HG02885 (cell line): ENCODE measurements around the gene TMOD2.

Experiments used
- ATAC-seq: cut with Tn5 transposase; IDR thresholded peaks from one replicate; pipeline ENCODE4 v1.9.1; 2021; ENCODE audit warnings: mild to moderate bottlenecking; ENCODE audit not compliant: unreplicated experiment, poor library complexity

TMOD2 gene

GRCh38 chr15:51750792-51751696, at the start of gene TMOD2:
Gene TMOD2 (plus strand): TSS chr15:51751597. CDS start chr15:51766442, 14,845 bp downstream.
- peak; percentile 82 for ATAC-seq

- no peak for ATAC-seq
Observed at GRCh38 chr15:51702710-51703109, 48.7 kb upstream of the TMOD2 start.

GRCh38 chr15:51706291-51706690, 45.1 kb upstream of the TMOD2 start:
- ATAC-seq = no peak

- ATAC-seq = no peak
Observed at GRCh38 chr15:51706926-51707608, 44.3 kb upstream of the TMOD2 start.

GRCh38 chr15:51708013-51708412, 43.4 kb upstream of the TMOD2 start:
- no peak for ATAC-seq

DNA sequence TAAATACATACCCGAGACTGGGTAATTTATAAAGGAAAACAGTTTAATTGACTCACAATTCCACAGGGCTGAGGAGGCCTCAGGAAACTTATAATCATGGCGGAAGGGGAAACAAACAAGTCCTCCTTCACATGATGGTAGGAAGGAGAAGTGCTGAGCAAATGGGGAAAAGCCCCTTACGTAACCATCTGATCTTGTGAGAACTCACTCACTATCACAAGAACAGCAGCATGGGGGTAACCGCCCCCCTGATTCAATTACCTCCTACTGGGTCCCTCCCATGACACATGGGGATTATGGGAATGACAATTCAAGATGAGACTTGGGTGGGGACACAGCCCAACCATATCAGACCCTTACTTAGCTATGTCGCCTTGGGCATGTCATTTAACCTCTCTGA, 42.4 kb upstream of the TMOD2 start:
- ATAC-seq = no peak

- ATAC-seq = no peak
Observed at GRCh38 chr15:51714162-51714561, 37.2 kb upstream of the TMOD2 start.

DNA sequence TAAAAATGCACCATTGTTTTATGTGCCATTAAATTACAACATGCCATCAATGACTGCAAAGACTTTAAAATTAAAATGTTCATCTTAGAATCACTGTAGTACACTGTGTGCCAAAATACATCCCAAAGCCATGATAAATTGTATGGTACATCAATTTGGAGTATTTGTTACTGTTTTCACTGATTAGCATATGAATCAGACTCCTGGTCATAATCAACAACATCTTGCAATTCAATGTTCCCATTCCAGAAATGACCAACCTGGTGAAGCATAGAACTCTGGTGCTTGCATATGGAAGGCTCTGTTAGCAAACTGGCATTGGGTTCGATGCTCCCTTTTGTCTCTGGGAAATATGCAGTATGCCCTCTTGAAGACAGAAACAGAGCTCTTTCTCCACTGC, 36.5 kb upstream of the TMOD2 start:
- ATAC-seq = no peak

DNA sequence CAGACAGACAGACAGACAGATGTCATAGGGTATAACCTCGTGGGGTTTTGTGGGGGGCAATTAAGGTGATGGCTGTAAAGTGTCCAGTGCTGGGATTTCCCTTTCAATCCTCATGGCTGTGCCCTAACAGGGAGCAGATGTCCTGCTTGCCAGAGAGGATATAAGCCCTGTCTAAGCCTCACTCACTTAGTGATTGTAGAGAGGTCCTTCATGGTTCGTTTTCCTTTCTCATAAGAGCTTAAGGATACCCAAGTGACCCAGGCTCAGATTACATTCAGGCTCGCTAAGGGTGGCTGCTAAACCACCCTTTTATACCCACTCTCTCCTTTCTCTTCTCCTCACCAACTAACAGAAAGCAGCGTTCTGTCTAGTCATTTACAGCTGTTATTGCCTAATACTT, 33.2 kb upstream of the TMOD2 start:
- ATAC-seq = no peak

GRCh38 chr15:51718746-51719145, 32.7 kb upstream of the TMOD2 start:
- no peak for ATAC-seq

DNA sequence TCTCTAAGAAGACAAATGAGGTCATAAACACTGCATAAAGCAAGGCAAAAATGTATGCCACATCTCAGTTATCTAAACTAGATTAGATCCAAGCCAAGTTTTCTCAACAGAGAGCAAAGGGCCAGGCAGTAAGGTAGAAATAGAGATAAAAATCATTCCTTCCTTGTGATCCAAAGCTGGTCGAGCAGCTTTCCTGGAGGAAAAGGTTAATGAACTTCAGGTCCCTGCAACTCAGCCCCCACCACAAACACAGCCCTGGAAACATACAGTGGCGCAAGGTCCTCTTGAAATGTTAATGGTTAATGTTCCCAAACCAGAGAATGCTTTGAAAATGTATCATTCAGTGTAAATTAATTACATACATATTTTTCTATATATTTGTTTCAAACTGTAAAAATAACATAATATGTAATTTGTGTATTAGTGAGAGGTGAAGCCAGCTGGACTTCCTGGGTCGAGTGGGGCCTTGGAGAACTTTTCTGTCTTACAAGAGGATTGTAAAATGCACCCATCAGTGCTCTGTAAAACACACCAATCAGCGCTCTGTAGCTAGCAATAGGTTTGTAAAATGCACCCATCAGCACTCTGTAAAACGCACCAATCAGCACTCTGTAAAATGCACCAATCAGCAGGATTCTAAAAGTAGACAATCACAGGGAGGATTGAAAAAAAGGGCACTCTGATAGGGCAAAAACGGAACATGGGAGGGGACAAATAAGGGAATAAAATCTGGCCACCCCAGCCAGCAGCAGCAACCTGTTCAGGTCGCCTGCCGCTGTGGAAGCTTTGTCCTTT, 31.0 kb upstream of the TMOD2 start:
- ATAC-seq = no peak

DNA sequence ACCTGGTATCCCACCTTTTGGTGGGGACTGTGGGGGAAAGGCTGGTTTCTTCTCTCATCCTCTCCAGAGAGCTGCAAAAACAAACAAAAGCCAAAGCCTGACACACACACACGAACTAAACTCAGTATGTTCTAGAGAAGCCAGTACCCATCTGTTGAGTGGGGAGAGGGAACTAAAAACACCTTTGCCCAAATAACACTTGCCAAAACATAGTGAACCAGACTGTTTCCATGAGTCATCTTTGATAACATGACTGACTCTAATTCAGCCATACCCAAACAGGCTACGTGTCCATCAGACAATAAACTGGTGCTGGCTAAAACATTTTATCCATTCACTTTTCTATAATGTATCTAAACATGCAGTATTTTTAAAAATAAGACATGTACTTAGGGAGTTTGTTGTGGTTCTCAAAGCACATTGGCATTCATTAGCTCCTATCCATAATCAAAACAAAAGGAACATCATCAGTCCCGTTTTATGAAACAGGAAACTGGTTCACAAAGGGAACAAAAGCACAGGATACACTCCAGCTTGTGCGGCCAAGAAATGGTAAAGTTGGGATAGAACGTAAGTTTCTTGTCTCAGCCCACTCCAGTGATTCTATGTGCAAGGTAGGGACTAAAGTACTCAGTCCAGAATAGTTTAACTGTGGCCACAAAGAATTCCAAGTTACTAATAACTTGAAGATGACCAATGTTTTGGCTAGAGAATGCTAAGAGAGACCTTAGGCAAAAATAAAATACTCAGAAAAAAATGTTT, 30.0 kb upstream of the TMOD2 start:
- ATAC-seq = no peak

DNA sequence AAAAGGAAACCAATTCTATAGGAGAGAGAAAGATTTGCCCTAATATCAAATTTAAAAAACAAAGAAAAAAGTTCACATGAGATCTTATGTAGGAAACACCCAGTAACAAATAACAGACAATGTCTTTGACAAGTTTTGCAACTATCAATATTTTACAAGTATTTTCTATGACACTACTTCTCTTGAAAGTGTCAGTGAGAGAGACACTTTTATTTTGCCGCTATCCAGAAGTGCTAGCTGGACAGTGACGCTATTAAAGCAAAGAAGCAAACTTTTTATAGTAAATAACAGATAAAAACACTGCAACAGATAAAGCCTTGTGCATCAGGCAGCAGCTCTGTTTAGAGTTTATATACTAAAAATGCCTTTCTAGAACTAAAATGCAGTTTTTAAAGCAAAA, 27.2 kb upstream of the TMOD2 start:
- no peak for ATAC-seq

- ATAC-seq = no peak
Observed at GRCh38 chr15:51724673-51725072, 26.7 kb upstream of the TMOD2 start.

DNA sequence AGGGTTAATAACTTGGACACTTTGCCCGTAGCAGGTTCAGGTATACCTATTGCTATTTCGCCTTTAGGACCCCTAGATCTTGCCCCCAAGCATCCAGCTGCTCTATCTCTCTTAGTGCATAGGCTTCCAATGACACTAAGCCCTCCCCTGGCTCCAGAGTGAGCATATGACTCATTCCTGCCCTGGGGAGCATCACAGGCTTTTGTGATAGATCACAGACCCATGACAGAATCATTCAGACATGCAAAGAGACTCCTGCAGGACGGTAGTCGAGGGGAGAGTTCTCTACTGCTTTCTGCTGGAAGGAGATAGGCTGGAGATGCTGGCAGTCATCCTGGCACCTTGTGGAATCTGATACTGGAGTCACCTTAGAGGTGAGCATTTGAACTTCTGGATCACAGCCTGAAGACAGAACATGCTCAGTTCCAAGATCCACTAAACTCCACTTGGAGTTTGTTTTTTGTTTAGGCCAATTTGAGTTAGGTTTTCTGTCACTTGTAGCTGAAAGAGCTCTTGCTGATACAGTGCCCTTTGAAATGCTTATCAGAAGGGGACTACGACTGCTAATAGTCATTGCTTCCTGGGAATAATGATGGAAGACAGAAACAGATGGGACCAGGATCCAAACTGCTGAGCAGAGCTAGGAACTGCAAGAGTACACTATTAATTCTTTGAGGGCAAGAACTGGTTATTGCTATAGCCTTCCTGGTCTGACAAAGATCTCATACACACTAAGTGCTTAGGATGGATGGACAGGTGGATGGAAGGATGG, 24.9 kb upstream of the TMOD2 start:
- ATAC-seq = peak; percentile 88

DNA sequence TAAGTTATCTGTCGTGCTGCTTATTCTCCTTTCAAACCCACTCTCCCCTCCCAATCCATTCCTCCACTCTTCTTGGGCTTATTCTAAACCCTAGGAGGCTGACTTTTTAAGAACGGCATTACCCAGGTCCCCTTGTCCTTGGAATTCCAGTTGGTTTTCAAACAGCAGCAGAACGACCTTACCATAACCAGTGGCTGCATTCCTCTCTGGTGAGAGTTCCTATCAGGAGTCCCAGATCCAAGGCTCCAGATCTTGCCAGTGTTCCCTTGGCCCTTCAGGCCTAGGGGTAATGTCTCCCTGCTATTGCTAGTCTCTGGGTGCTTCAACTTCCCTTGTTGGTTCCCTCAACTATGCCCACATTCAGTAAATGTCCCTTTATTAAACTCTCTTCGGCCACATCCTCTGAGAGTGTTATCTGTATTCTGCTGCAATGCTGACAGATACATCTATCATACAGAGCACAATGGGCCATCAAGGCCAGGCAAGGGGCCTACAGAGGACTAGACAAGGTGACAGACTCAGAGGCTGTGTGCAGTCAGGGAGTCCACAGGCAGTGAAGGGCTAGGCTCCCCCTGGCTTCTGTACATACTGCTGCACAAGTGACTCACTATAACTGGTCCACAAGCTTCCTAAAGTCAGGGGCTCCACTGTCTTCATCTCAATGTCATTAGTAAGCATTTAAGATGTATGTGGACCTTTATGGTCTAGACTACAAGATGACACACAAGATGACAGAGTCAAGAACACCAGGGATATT, 24.1 kb upstream of the TMOD2 start:
- no peak for ATAC-seq

DNA sequence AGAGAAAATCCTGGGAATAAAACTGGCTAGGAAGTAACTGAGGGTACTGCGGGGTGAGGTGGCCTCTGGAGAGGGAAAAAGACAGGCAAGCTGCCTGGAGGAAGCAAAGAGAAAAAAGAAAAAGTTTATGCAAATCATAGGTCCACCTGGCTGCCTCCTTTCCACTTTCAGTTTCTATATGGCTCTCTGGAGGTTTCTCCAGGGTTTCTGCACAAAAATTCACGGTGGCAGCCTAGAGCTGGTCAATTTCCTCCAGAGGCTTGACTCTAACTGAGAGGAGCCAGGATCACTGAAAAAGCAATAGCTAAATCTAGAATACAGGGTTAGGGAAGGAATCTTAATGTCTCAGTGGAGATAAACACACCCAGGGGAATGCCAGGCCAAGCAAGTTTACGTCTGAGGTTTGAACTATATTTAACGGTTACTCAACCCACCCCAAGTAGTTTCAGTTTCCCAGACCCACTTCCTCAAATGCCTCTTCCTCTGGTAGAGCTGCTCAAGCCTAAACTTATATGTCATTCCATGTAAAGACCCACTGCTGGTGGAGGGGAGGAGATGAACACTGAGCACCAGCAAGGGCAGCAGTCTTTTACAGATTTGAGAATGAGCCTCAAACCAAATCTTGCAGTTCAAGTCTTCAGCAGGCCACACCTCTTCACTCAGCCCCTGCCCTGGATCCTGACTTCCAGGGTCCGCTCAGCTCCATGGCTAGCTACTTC, 19.7 kb upstream of the TMOD2 start:
- ATAC-seq = peak; percentile 68

DNA sequence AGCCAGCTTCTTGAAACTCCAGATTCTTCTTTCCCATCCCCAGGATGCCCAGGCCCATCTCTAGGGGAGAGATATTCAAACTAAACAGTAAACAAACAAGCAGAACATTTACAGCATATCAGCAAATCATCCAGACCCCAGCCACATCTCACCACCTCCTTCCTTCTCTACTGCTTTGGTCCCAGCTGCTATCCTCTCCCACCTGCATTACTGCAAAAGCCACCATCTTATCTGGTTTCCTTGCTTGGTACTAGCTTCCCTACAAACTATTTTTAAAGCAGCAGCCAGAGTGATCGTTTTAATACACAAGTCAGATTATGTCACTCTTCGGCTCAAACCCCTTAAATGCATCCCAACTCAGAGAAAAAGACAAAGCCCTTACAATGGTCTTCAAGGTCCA, 18.8 kb upstream of the TMOD2 start:
- ATAC-seq = no peak
